ENCODE results near the gene RAD51B. TPM values are rescaled to one million over a fixed set of nuclear protein-coding genes. Genes with fewer than 3 reads are reported as not detected.
A peak's percentile ranks its signal among the peaks of the same experiment; 100 is the strongest.

Gene RAD51B
- total RNA-seq, 4 donors from 2014 or later = 8.9 to 30.3 (median 10.4) TPM

GRCh38 chr14:68586896-68587751, 767.5 kb downstream of the RAD51B start:
- TF ChIP-seq, protein P1, sequence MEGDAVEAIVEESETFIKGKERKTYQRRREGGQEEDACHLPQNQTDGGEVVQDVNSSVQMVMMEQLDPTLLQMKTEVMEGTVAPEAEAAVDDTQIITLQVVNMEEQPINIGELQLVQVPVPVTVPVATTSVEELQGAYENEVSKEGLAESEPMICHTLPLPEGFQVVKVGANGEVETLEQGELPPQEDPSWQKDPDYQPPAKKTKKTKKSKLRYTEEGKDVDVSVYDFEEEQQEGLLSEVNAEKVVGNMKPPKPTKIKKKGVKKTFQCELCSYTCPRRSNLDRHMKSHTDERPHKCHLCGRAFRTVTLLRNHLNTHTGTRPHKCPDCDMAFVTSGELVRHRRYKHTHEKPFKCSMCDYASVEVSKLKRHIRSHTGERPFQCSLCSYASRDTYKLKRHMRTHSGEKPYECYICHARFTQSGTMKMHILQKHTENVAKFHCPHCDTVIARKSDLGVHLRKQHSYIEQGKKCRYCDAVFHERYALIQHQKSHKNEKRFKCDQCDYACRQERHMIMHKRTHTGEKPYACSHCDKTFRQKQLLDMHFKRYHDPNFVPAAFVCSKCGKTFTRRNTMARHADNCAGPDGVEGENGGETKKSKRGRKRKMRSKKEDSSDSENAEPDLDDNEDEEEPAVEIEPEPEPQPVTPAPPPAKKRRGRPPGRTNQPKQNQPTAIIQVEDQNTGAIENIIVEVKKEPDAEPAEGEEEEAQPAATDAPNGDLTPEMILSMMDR (IDR thresholded peaks at IDR 0.05) = no peak
- ATAC-seq (ENCODE audit: low FRiP score) (peak; percentile 13), DNase-seq (ENCODE audit: low spot score) (no peak)

GRCh38 chr14:68587931-68588330, 768.4 kb downstream of the RAD51B start:
- no peak for DNase-seq (ENCODE audit: low spot score)
- ATAC-seq (ENCODE audit: low FRiP score) = no peak
- TF ChIP-seq, protein P1 (IDR thresholded peaks at IDR 0.05) = no peak

DNA sequence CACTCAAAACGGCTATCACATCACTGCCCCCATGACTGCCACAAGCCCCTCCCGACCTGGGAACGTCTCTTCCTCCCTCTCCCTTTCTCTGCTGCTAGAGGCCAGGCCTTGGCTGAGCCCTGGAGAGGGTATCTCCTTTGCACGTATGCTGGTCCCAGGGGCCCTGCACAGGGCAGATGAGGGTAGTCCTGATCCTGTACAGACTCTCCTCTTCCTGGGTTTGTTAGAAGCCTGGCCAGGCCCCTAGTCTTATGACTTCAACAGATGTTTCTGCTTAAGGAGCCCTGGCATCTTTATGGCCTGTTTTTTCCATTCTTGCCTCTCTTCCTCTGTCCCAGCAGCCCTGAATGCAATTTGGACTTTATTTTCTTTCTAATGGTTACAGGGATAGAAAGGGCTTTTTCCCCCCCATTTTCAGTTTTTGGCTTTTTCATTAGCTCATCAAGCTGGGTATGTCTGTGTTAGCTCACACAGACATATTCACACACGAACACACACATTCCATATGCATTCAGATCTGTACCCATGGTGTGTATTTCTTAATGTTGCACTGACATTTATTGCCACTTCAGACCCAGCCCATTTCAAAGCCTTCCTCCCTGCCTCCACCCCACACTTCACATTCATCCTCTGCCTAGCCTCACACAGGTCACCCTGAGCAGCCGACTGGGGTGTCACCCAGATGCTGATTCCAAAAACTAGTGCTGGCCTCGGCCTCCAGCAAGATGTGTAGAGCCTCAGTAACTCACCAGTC, 770.0 kb downstream of the RAD51B start:
- DNase-seq (ENCODE audit: low spot score) (no peak), ATAC-seq (ENCODE audit: low FRiP score) (no peak)
- TF ChIP-seq, protein P1 (IDR thresholded peaks at IDR 0.05) = no peak

DNA sequence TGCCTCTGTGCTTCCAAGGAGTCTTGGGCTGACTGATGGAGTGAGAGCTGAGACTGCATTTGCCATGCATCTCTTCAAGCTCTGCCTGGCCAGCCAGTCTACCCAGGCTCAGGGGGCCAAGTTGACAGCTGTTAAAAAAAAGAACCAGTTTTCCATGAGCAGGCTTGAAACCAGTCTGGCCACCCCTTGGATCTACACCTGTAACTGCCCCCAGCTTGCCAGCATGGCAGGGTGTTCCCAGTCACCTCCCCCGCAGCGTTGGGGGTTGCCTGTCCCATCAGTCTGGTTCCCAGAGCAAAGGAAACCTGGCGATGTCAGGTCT, 770.6 kb downstream of the RAD51B start:
- TF ChIP-seq, protein P1 (IDR thresholded peaks at IDR 0.05) = no peak
- DNase-seq (ENCODE audit: low spot score) (no peak), ATAC-seq (ENCODE audit: low FRiP score) (no peak)

DNA sequence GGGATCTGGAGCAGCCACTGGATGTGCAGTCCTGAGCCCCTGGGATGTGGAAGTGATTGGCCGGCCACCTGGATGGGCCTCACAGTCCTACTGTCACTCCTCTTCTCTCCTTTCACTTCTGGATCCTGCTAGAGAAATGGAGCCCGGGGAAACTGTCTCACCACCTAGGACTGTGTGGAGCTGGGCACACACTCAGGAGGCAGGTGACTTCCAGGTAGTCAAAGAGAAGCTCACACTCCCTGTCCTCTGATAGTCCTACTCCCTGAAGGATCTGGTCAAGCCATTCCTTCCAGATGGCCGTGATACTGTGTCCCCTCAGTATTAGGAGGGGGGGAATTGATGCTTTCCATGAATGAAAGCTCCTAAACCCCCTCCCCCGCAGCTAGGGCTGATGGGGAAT, 772.2 kb downstream of the RAD51B start:
- DNase-seq (ENCODE audit: low spot score) (no peak), ATAC-seq (ENCODE audit: low FRiP score) (no peak)
- TF ChIP-seq, protein P1 (IDR thresholded peaks at IDR 0.05) = no peak

- DNase-seq (ENCODE audit: low spot score) (no peak), ATAC-seq (ENCODE audit: low FRiP score) (no peak)
- TF ChIP-seq, protein P1 (IDR thresholded peaks at IDR 0.05) = no peak
These were observed 773.5 kb downstream of the RAD51B start for GRCh38 chr14:68592948-68593556.

Data from omental fat pad (tissue), 4 donors.